Brain microvascular endothelial cell (primary cell): ENCODE results near the gene OR10A6.

Experiments
- DNase-seq: peaks from one replicate; pipeline ENCODE4 v3.0.0-alpha.2; 2020
- H3K27ac ChIP-seq: fragments of 250-450 bp; sonication (Bioruptor Pico); 2 replicates; pipeline ENCODE4 v1.5.1; 2020; ENCODE audit warnings: mild to moderate bottlenecking, moderate library complexity
- H3K27me3 ChIP-seq: fragments of 250-450 bp; sonication (Bioruptor Pico); replicated peaks from 2 replicates; pipeline ENCODE4 v1.5.1; 2020; ENCODE audit warnings: mild to moderate bottlenecking
- H3K36me3 ChIP-seq: fragments of 250-450 bp; sonication (Bioruptor Pico); replicated peaks from 2 replicates; pipeline ENCODE4 v1.5.1; 2020; ENCODE audit warnings: mild to moderate bottlenecking
- H3K4me3 ChIP-seq: 2 replicates; pipeline ENCODE4 v1.5.1; 2011; ENCODE audit warnings: low read depth, mild to moderate bottlenecking, control low read depth, low read length, moderate library complexity
- in situ Hi-C: cut with HindIII; loops from 2 replicates; pipeline ENCODE4 v1.10.0; 2017; ENCODE audit warnings: low sequenced_read_pairs, low pct_ligation_motif_present
- TF ChIP-seq, protein P1 (sequence below): IDR thresholded peaks from 2 replicates; pipeline ENCODE4 v1.5.1; 2011; ENCODE audit warnings: low read depth, mild to moderate bottlenecking, moderate library complexity, low read length, control low read depth, inconsistent platforms; ENCODE audit errors: missing control alignments

Gene OR10A6

DNA sequence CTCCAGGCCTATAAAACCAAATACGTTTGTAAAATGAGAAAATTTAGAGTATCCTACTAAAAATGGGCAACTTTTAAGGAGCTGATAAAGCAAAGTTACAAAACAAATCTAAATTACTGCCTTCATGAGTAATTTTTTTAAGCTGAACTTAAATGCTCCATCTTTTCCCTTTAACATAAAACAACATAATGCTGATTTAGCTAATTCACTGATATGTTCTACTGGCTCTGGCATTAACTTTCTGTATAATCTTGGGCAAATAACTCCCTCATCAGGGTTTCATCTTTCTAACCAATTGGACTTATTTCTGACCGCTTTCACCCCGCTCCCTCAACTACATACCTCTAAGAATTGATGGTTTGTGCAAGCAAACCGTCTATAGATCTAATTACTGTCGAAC lies 10.1 kb upstream of the OR10A6 start:
- Histone ChIP-seq H3K27me3 (no peaks in the 10 kb centered on the region), H3K36me3 (no peaks in the 10 kb centered on the region), H3K27ac (no peak overlapping the region), H3K4me3 (no peak overlapping the region)
- in situ Hi-C loops: no loop called here
- TF ChIP-seq, protein P1, sequence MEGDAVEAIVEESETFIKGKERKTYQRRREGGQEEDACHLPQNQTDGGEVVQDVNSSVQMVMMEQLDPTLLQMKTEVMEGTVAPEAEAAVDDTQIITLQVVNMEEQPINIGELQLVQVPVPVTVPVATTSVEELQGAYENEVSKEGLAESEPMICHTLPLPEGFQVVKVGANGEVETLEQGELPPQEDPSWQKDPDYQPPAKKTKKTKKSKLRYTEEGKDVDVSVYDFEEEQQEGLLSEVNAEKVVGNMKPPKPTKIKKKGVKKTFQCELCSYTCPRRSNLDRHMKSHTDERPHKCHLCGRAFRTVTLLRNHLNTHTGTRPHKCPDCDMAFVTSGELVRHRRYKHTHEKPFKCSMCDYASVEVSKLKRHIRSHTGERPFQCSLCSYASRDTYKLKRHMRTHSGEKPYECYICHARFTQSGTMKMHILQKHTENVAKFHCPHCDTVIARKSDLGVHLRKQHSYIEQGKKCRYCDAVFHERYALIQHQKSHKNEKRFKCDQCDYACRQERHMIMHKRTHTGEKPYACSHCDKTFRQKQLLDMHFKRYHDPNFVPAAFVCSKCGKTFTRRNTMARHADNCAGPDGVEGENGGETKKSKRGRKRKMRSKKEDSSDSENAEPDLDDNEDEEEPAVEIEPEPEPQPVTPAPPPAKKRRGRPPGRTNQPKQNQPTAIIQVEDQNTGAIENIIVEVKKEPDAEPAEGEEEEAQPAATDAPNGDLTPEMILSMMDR: no peak
- no peak for DNase-seq

DNA sequence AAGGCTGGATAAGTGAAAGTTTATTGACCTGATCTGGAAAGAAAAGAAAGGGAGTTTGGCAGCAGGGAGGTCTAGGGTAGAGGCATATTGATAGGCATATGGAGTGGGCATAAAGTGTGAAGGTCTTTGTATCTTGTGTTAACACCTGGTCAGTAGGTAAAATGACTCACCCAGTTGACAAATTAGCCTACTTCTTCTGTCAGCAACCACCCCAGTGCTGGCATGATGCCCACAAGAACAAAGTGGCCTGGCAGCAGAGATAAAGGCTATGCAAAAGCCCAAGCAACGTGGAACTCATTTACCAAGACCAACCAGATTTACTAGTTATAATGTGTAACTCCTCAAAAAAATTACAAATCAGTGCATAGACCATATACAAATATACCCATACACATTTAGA lies 5.5 kb upstream of the OR10A6 start:
- H3K36me3 ChIP-seq: no peaks in the 10 kb centered on the region
- H3K27me3 ChIP-seq: no peaks in the 10 kb centered on the region
- H3K27ac ChIP-seq: no peak overlapping the region
- TF ChIP-seq, protein P1: no peak
- no peak overlapping the region for H3K4me3 ChIP-seq
- in situ Hi-C loops: no loop called here
- no peak for DNase-seq

DNA sequence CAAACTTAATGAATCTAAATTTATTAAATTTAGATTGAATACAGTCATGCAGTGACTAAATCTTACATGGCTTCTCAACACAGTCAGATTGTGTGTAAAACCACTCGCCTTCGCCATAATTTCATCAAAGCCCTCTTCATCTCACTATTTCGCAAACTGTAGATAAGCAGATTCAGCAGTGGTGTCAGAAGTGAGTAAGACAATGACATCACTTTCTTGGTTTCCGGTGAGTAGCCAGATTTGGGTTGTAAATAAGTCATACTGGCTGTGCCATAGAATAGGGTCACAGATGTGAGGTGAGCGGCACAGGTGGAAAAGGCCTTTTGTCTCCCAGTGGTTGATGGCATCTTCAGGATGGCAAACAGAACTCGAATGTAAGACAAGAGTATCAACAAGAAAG lies 3.4 kb downstream of the OR10A6 start:
- DNase-seq: peak; percentile 24
- H3K4me3 ChIP-seq: no peak overlapping the region
- TF ChIP-seq, protein P1: no peak
- H3K36me3 ChIP-seq: no peaks in the 10 kb centered on the region
- no peak overlapping the region for H3K27ac ChIP-seq
- H3K27me3 ChIP-seq: no peaks in the 10 kb centered on the region
- in situ Hi-C loops: no loop called here

DNA sequence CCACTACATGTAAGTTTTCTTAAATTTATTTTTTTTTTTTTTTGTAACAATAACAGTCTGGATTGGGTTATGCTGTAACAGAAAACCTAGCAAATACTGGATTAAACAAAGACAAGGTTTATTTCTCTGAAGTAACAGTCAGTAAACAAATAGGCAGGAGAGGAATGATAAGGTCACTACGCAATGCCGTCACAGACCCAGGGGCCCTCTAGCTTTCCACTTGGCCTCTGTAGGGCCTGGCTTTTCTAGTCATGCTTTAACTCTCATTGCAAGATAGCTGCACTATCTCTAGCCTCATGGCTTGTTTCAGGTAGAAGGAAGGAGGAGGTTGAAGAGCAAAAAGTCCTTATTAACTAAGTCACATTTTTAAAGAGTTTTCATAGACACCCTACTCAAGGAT lies 6.5 kb downstream of the OR10A6 start:
- Histone ChIP-seq H3K4me3 (no peak overlapping the region), H3K27ac (no peak overlapping the region)

DNA sequence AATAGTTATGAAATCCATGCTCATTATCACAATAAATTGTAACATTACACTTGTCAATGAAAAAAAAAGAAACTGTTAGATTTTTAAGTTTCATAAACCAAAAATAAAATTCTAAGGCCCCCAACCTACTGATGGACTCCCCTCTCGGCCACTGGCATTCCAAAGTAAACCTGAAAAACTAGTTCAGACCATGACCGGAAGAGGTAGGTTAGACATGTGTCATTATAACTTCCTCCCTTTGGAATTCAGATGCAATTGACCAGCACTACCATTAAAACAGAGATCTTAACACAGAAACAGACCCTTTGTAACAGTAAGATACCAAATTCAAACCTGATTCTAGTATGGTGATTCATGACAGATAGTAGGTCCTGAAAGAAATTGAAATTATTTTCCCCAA lies 12.9 kb downstream of the OR10A6 start:
- TF ChIP-seq, protein P1: no peak
- Histone ChIP-seq H3K27me3 (no peaks in the 10 kb centered on the region), H3K4me3 (no peak overlapping the region), H3K36me3 (no peaks in the 10 kb centered on the region), H3K27ac (no peak overlapping the region)
- in situ Hi-C loops: no loop called here
- no peak for DNase-seq

More for the DNA sequence above, 6.5 kb downstream of the OR10A6 start:
- Histone ChIP-seq H3K27me3 (no peaks in the 10 kb centered on the region), H3K36me3 (no peaks in the 10 kb centered on the region)
- DNase-seq: no peak
- TF ChIP-seq, protein P1: no peak
- in situ Hi-C loops: no loop called here

DNA sequence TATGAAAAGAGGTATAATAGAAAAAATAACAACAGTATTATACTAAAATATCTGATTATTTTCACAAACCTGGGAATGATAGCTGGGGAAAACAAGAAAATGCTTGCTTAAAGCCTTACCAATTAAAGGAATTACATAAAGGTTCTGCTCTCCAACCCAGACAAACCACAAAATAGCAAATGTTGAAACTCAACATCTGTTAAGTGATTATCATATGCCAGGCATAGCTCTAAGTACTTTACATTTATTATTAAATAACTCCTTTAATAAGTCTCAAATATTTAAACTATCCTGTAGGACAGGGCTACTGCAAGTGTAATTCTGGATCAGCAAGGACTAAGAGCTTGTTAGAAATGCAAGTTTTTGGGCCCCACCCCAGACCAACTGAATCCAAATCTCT lies 20.1 kb downstream of the OR10A6 start:
- DNase-seq: no peak
- no peaks in the 10 kb centered on the region for H3K36me3 ChIP-seq
- no peak overlapping the region for H3K4me3 ChIP-seq
- in situ Hi-C loops: no loop called here
- no peak overlapping the region for H3K27ac ChIP-seq
- TF ChIP-seq, protein P1: no peak
- no peaks in the 10 kb centered on the region for H3K27me3 ChIP-seq
